Measurements from ENCODE around the gene KIRREL3. TPM values are rescaled to one million over a fixed set of nuclear protein-coding genes. Genes with fewer than 3 reads are reported as not detected.

The KIRREL3 gene
- total and polyA plus RNA-seq, 4 donors: 0.02 to 0.71 (median 0.15) TPM; not detected in 1

DNA sequence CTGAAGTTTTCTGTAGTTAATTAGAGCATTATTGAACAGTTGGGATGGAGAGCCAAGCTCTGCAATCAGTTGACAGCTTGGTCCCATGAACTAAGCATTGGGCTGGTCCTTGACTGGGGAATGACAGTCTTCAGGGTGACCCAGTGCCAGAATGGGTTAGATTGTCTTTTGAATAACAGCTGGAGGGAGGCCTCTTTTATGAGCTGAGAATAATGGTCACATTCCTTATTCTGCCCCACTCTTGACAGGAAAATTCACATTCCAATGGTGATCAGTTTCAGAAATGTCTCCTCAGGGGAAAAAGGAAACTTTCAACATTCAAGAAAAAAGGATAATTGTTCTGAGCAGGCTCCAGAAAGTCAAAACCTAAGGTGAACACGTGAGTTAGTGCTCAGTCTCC lies 113.9 kb downstream of the KIRREL3 start:
- 81 to 82% methylated on average over 1 of the region's 1 CpG for WGBS, 2 donors

GRCh38 chr11:126886085-126886484 lies 114.5 kb downstream of the KIRREL3 start:
- 83 to 93% methylated on average over 3 of the region's 3 CpGs for WGBS, 2 donors
- no peak for DNase-seq
- Histone ChIP-seq H3K4me3 (no peak overlapping the region), H3K36me3 (ENCODE audit: control insufficient read depth in 4 of 4, insufficient read depth in 4 of 4, low read length in 4 of 4) (no peaks in the 10 kb centered on the region), H3K4me1 (ENCODE audit: control insufficient read depth in 5 of 5, insufficient read depth in 5 of 5, low read length in 5 of 5) (peaks cover 0 to 9% (median 1%) of the 10 kb centered on the region in 5 donors), H3K27ac (ENCODE audit: low read depth in 1 of 2, low read length in 1 of 2) (no peak overlapping the region), H3K9me3 (ENCODE audit: control insufficient read depth in 4 of 4, insufficient read depth in 3 of 4, low read length in 3 of 4) (no peaks in the 10 kb centered on the region), H3K27me3 (ENCODE audit: control insufficient read depth in 3 of 3, insufficient read depth in 3 of 3, low read length in 2 of 3) (no peaks in the 10 kb centered on the region), H3K9ac (ENCODE audit: insufficient read depth in 1 of 2, low read length in 2 of 2) (no peak overlapping the region)
- TF ChIP-seq, protein P1, sequence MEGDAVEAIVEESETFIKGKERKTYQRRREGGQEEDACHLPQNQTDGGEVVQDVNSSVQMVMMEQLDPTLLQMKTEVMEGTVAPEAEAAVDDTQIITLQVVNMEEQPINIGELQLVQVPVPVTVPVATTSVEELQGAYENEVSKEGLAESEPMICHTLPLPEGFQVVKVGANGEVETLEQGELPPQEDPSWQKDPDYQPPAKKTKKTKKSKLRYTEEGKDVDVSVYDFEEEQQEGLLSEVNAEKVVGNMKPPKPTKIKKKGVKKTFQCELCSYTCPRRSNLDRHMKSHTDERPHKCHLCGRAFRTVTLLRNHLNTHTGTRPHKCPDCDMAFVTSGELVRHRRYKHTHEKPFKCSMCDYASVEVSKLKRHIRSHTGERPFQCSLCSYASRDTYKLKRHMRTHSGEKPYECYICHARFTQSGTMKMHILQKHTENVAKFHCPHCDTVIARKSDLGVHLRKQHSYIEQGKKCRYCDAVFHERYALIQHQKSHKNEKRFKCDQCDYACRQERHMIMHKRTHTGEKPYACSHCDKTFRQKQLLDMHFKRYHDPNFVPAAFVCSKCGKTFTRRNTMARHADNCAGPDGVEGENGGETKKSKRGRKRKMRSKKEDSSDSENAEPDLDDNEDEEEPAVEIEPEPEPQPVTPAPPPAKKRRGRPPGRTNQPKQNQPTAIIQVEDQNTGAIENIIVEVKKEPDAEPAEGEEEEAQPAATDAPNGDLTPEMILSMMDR (IDR thresholded peaks at IDR 0.05; ENCODE audit: control extremely low read depth, extremely low read depth): no peak
- no peak for ATAC-seq (ENCODE audit: insufficient read depth, low FRiP score)

More for the DNA sequence above, 113.9 kb downstream of the KIRREL3 start:
- no peak overlapping the region for H3K4me3 ChIP-seq
- peaks cover 0 to 7% (median 3%) of the 10 kb centered on the region in 5 donors for H3K4me1 ChIP-seq (ENCODE audit: control insufficient read depth in 5 of 5, insufficient read depth in 5 of 5, low read length in 5 of 5)
- TF ChIP-seq, protein P1 (IDR thresholded peaks at IDR 0.05; ENCODE audit: control extremely low read depth, extremely low read depth): no peak
- DNase-seq (no peak), ATAC-seq (ENCODE audit: insufficient read depth, low FRiP score) (no peak)
- H3K27ac ChIP-seq (ENCODE audit: low read depth in 1 of 2, low read length in 1 of 2): no peak overlapping the region
- H3K9me3 ChIP-seq (ENCODE audit: control insufficient read depth in 4 of 4, insufficient read depth in 3 of 4, low read length in 3 of 4): no peaks in the 10 kb centered on the region
- no peaks in the 10 kb centered on the region for H3K27me3 ChIP-seq (ENCODE audit: control insufficient read depth in 3 of 3, insufficient read depth in 3 of 3, low read length in 2 of 3)
- no peaks in the 10 kb centered on the region for H3K36me3 ChIP-seq (ENCODE audit: control insufficient read depth in 4 of 4, insufficient read depth in 4 of 4, low read length in 4 of 4)
- no peak overlapping the region for H3K9ac ChIP-seq (ENCODE audit: insufficient read depth in 1 of 2, low read length in 2 of 2)

DNA sequence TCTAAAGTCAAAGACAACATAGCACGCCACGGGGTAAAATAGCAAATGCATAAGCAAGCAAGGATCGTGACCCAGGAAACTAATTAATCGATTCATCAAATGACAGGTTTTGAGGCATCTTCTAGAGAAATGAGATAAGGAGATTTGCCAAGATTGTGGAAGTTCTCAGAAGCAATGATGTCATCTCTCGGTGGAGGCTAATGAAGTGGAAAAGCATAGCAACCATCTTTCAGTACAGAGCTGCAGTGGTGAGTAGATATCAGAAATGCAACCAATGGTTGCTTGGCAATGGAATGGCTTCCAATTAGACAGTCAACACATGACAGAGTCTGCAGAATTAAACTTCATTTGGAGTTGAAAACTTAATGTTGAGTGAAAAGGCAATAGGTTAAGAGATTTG lies 116.0 kb downstream of the KIRREL3 start:
- Histone ChIP-seq H3K4me3 (no peak overlapping the region), H3K9me3 (ENCODE audit: control insufficient read depth in 4 of 4, insufficient read depth in 3 of 4, low read length in 3 of 4) (no peaks in the 10 kb centered on the region), H3K9ac (ENCODE audit: insufficient read depth in 1 of 2, low read length in 2 of 2) (no peak overlapping the region), H3K27ac (ENCODE audit: low read depth in 1 of 2, low read length in 1 of 2) (no peak overlapping the region), H3K27me3 (ENCODE audit: control insufficient read depth in 3 of 3, insufficient read depth in 3 of 3, low read length in 2 of 3) (no peaks in the 10 kb centered on the region), H3K36me3 (ENCODE audit: control insufficient read depth in 4 of 4, insufficient read depth in 4 of 4, low read length in 4 of 4) (no peaks in the 10 kb centered on the region), H3K4me1 (ENCODE audit: control insufficient read depth in 5 of 5, insufficient read depth in 5 of 5, low read length in 5 of 5) (peaks cover 0 to 12% (median 3%) of the 10 kb centered on the region in 5 donors)
- ATAC-seq (ENCODE audit: insufficient read depth, low FRiP score) (no peak), DNase-seq (no peak)
- TF ChIP-seq, protein P1 (IDR thresholded peaks at IDR 0.05; ENCODE audit: control extremely low read depth, extremely low read depth): no peak
- WGBS, 2 donors: 72 to 81% methylated on average over 5 of the region's 5 CpGs

- no peaks in the 10 kb centered on the region for H3K27me3 ChIP-seq (ENCODE audit: control insufficient read depth in 3 of 3, insufficient read depth in 3 of 3, low read length in 2 of 3)
- TF ChIP-seq, protein P1 (IDR thresholded peaks at IDR 0.05; ENCODE audit: control extremely low read depth, extremely low read depth): no peak
- H3K36me3 ChIP-seq (ENCODE audit: control insufficient read depth in 4 of 4, insufficient read depth in 4 of 4, low read length in 4 of 4): no peaks in the 10 kb centered on the region
- peaks cover 0 to 12% (median 3%) of the 10 kb centered on the region in 5 donors for H3K4me1 ChIP-seq (ENCODE audit: control insufficient read depth in 5 of 5, insufficient read depth in 5 of 5, low read length in 5 of 5)
- H3K27ac ChIP-seq (ENCODE audit: low read depth in 1 of 2, low read length in 1 of 2): no peak overlapping the region
- no peak overlapping the region for H3K9ac ChIP-seq (ENCODE audit: insufficient read depth in 1 of 2, low read length in 2 of 2)
- DNase-seq (no peak), ATAC-seq (ENCODE audit: insufficient read depth, low FRiP score) (no peak)
- 66 to 78% methylated on average over 4 of the region's 4 CpGs for WGBS, 2 donors
- H3K4me3 ChIP-seq: no peak overlapping the region
- no peaks in the 10 kb centered on the region for H3K9me3 ChIP-seq (ENCODE audit: control insufficient read depth in 4 of 4, insufficient read depth in 3 of 4, low read length in 3 of 4)
These were observed 116.4 kb downstream of the KIRREL3 start for GRCh38 chr11:126884192-126884591.
